ENCODE data around the gene FOXD4L1.
"Not testable (repeated sequence)": the region's sequence is repeated elsewhere in the genome, so short reads cannot be mapped to it uniquely, and the experiment has no call there.

DNA sequence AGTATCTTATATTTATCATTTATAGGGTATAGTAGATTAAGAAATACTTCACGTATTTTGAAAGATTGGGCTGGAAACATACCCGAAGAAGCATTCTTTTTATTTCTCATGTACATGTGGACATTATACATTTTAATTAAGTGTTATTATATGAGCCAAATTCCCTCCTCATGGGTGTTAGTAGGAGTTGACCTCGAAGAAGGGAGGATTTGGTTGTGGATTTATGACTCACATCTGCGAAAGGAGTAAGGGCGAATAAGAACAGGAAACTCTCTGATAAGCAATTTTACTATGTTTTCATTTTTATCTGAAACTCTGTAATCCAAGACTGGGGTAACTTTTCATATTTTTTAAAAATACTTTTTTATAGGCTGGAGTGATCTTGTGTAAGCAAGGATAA is 23.0 kb downstream of the FOXD4L1 start:
- TF ChIP-seq YY1 (tag by site-specific recombination; IDR thresholded peaks at IDR 0.05); ZNF121 (tag by site-specific recombination; IDR thresholded peaks at IDR 0.05); ZNF239 (tag by site-specific recombination; IDR thresholded peaks at IDR 0.05); ZNF658 (tag by site-specific recombination; IDR thresholded peaks at IDR 0.05); ZBTB20 (tag by site-specific recombination; IDR thresholded peaks at IDR 0.05); MYNN (tag by site-specific recombination; IDR thresholded peaks at IDR 0.05; ENCODE audit: borderline replicate concordance): not testable (repeated sequence)
- TF ChIP-seq, protein P1, sequence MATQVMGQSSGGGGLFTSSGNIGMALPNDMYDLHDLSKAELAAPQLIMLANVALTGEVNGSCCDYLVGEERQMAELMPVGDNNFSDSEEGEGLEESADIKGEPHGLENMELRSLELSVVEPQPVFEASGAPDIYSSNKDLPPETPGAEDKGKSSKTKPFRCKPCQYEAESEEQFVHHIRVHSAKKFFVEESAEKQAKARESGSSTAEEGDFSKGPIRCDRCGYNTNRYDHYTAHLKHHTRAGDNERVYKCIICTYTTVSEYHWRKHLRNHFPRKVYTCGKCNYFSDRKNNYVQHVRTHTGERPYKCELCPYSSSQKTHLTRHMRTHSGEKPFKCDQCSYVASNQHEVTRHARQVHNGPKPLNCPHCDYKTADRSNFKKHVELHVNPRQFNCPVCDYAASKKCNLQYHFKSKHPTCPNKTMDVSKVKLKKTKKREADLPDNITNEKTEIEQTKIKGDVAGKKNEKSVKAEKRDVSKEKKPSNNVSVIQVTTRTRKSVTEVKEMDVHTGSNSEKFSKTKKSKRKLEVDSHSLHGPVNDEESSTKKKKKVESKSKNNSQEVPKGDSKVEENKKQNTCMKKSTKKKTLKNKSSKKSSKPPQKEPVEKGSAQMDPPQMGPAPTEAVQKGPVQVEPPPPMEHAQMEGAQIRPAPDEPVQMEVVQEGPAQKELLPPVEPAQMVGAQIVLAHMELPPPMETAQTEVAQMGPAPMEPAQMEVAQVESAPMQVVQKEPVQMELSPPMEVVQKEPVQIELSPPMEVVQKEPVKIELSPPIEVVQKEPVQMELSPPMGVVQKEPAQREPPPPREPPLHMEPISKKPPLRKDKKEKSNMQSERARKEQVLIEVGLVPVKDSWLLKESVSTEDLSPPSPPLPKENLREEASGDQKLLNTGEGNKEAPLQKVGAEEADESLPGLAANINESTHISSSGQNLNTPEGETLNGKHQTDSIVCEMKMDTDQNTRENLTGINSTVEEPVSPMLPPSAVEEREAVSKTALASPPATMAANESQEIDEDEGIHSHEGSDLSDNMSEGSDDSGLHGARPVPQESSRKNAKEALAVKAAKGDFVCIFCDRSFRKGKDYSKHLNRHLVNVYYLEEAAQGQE (tag by site-specific recombination; IDR thresholded peaks at IDR 0.05) = not testable (repeated sequence)
- TF ChIP-seq, protein P2, sequence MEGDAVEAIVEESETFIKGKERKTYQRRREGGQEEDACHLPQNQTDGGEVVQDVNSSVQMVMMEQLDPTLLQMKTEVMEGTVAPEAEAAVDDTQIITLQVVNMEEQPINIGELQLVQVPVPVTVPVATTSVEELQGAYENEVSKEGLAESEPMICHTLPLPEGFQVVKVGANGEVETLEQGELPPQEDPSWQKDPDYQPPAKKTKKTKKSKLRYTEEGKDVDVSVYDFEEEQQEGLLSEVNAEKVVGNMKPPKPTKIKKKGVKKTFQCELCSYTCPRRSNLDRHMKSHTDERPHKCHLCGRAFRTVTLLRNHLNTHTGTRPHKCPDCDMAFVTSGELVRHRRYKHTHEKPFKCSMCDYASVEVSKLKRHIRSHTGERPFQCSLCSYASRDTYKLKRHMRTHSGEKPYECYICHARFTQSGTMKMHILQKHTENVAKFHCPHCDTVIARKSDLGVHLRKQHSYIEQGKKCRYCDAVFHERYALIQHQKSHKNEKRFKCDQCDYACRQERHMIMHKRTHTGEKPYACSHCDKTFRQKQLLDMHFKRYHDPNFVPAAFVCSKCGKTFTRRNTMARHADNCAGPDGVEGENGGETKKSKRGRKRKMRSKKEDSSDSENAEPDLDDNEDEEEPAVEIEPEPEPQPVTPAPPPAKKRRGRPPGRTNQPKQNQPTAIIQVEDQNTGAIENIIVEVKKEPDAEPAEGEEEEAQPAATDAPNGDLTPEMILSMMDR (tag by site-specific recombination; IDR thresholded peaks at IDR 0.05) = not testable (repeated sequence)
- TF ChIP-seq, protein P3, sequence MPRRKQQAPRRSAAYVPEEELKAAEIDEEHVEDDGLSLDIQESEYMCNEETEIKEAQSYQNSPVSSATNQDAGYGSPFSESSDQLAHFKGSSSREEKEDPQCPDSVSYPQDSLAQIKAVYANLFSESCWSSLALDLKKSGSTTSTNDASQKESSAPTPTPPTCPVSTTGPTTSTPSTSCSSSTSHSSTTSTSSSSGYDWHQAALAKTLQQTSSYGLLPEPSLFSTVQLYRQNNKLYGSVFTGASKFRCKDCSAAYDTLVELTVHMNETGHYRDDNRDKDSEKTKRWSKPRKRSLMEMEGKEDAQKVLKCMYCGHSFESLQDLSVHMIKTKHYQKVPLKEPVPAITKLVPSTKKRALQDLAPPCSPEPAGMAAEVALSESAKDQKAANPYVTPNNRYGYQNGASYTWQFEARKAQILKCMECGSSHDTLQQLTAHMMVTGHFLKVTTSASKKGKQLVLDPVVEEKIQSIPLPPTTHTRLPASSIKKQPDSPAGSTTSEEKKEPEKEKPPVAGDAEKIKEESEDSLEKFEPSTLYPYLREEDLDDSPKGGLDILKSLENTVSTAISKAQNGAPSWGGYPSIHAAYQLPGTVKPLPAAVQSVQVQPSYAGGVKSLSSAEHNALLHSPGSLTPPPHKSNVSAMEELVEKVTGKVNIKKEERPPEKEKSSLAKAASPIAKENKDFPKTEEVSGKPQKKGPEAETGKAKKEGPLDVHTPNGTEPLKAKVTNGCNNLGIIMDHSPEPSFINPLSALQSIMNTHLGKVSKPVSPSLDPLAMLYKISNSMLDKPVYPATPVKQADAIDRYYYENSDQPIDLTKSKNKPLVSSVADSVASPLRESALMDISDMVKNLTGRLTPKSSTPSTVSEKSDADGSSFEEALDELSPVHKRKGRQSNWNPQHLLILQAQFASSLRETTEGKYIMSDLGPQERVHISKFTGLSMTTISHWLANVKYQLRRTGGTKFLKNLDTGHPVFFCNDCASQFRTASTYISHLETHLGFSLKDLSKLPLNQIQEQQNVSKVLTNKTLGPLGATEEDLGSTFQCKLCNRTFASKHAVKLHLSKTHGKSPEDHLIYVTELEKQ (tag by site-specific recombination; IDR thresholded peaks at IDR 0.05; ENCODE audit: borderline replicate concordance) = not testable (repeated sequence)
